HEK293 (cell line): ENCODE measurements around the gene TSEN54.

Experiments
- CTCF ChIA-PET: fragments of 350-600 bp; formaldehyde crosslinking; extraction: SDS; loops from one replicate; lab custom pipeline; 2021; ENCODE audit warnings: antibody characterized with exemption; lab: Yijun Ruan, JAX
- POLR2A ChIA-PET: fragments of 300-600 bp; formaldehyde crosslinking; extraction: SDS; loops from one replicate; lab custom pipeline; 2020; ENCODE audit warnings: antibody characterized with exemption, inconsistent platforms; lab: Yijun Ruan, JAX
- H3K27ac ChIP-seq: fragments of 200-500 bp; sonication (Bioruptor generic); 2 replicates; pipeline ENCODE4 v1.5.1; 2014; ENCODE audit warnings: low read depth, low read length, control low read depth, inconsistent platforms; ENCODE audit errors: extremely low read depth
- H3K36me3 ChIP-seq, 2 experiments: fragments of 200-500 bp in 1 of 2; sonication (Bioruptor generic) in 1 of 2; 1 replicate in 1 of 2; 2 replicates in 1 of 2; pipeline ENCODE4 v1.5.1; 2014 to 2017; ENCODE audit warnings: inconsistent platforms in 2 of 2, low read length in 2 of 2; ENCODE audit not compliant: control insufficient read depth in 2 of 2, insufficient read depth in 1 of 2
- H3K4me1 ChIP-seq: fragments of 200-500 bp; sonication (Bioruptor generic); 2 replicates; pipeline ENCODE4 v1.5.1; 2014; ENCODE audit warnings: mild to moderate bottlenecking, low read length, inconsistent platforms; ENCODE audit not compliant: control insufficient read depth, insufficient read depth
- H3K4me3 ChIP-seq: 2 replicates; pipeline ENCODE4 v1.5.1; 2011; ENCODE audit warnings: low read depth, mild to moderate bottlenecking, control low read depth, low read length, moderate library complexity
- H3K9me3 ChIP-seq: fragments of 200-500 bp; sonication (Bioruptor generic); 2 replicates; pipeline ENCODE4 v1.5.1; 2014; ENCODE audit warnings: low read depth, low read length, inconsistent platforms; ENCODE audit not compliant: control insufficient read depth, insufficient read depth
- EGR2 ChIP-seq: fragments of 450-650 bp; formaldehyde crosslinking; IDR thresholded peaks from 2 replicates; pipeline ENCODE4 v1.5.1; 2016; ENCODE audit warnings: low read depth, missing biosample characterization, missing genetic modification characterization
- GLI2 ChIP-seq: fragments of 450-650 bp; formaldehyde crosslinking; IDR thresholded peaks from 2 replicates; pipeline ENCODE4; 2017; ENCODE audit warnings: missing biosample characterization, missing genetic modification characterization, low read depth, borderline replicate concordance
- OSR2 ChIP-seq: fragments of 450-650 bp; formaldehyde crosslinking; IDR thresholded peaks from 2 replicates; pipeline ENCODE4 v1.5.1; 2016; ENCODE audit warnings: missing biosample characterization, missing genetic modification characterization
- ZBTB17 ChIP-seq: fragments of 450-650 bp; formaldehyde crosslinking; IDR thresholded peaks from 2 replicates; pipeline ENCODE4 v1.5.1; 2016; ENCODE audit warnings: missing biosample characterization, missing genetic modification characterization
- ZFHX2 ChIP-seq: fragments of 450-650 bp; formaldehyde crosslinking; conservative IDR thresholded peaks from 2 replicates; pipeline ENCODE4 v1.5.1; 2016; ENCODE audit warnings: missing biosample characterization, missing genetic modification characterization
- ZNF114 ChIP-seq: fragments of 450-650 bp; formaldehyde crosslinking; IDR thresholded peaks from 2 replicates; pipeline ENCODE4 v1.5.0; 2017; ENCODE audit warnings: missing biosample characterization, missing genetic modification characterization
- ZNF138 ChIP-seq: fragments of 450-650 bp; formaldehyde crosslinking; IDR thresholded peaks from 2 replicates; pipeline ENCODE4 v1.5.1; 2016; ENCODE audit warnings: missing biosample characterization, missing genetic modification characterization, borderline replicate concordance
- ZNF140 ChIP-seq: fragments of 450-650 bp; formaldehyde crosslinking; IDR thresholded peaks from 2 replicates; pipeline ENCODE4 v1.5.1; 2016; ENCODE audit warnings: missing biosample characterization, missing genetic modification characterization
- ZNF184 ChIP-seq: fragments of 450-650 bp; IDR thresholded peaks from 2 replicates; pipeline ENCODE4 v1.5.1; 2018; ENCODE audit warnings: missing biosample characterization, mild to moderate bottlenecking, missing genetic modification characterization
- ZNF266 ChIP-seq: fragments of 450-650 bp; formaldehyde crosslinking; IDR thresholded peaks from 2 replicates; pipeline ENCODE4 v1.5.1; 2016; ENCODE audit warnings: missing biosample characterization, missing genetic modification characterization, low read depth
- ZNF292 ChIP-seq: fragments of 450-650 bp; formaldehyde crosslinking; IDR thresholded peaks from 2 replicates; pipeline ENCODE4 v1.5.1; 2016; ENCODE audit warnings: low read depth, missing biosample characterization, missing genetic modification characterization, borderline replicate concordance
- ZNF302 ChIP-seq: fragments of 450-650 bp; formaldehyde crosslinking; IDR thresholded peaks from 2 replicates; pipeline ENCODE4 v1.5.1; 2016; ENCODE audit warnings: missing biosample characterization, missing genetic modification characterization, low read depth
- ZNF548 ChIP-seq: fragments of 450-650 bp; formaldehyde crosslinking; IDR thresholded peaks from 2 replicates; pipeline ENCODE4 v1.5.1; 2016; ENCODE audit warnings: missing biosample characterization, missing genetic modification characterization
- ZNF596 ChIP-seq: fragments of 450-650 bp; IDR thresholded peaks from 2 replicates; pipeline ENCODE4 v1.5.0; 2018; ENCODE audit warnings: missing biosample characterization, mild to moderate bottlenecking, missing genetic modification characterization, moderate library complexity
- ZNF610 ChIP-seq: fragments of 450-650 bp; formaldehyde crosslinking; IDR thresholded peaks from 2 replicates; pipeline ENCODE4 v1.5.1; 2016; ENCODE audit warnings: missing biosample characterization, missing genetic modification characterization, borderline replicate concordance
- ZNF76 ChIP-seq: fragments of 450-650 bp; formaldehyde crosslinking; IDR thresholded peaks from 2 replicates; pipeline ENCODE4; 2016; ENCODE audit warnings: low read depth, missing biosample characterization, missing genetic modification characterization, borderline replicate concordance
- ZNF768 ChIP-seq: fragments of 450-650 bp; formaldehyde crosslinking; IDR thresholded peaks from 2 replicates; pipeline ENCODE4 v1.5.1; 2018; ENCODE audit warnings: missing biosample characterization, mild to moderate bottlenecking, missing genetic modification characterization
- ZNF791 ChIP-seq: fragments of 450-650 bp; formaldehyde crosslinking; IDR thresholded peaks from 2 replicates; pipeline ENCODE4 v1.5.1; 2016; ENCODE audit warnings: missing biosample characterization, missing genetic modification characterization
- ZNF837 ChIP-seq: fragments of 450-650 bp; formaldehyde crosslinking; IDR thresholded peaks from 2 replicates; pipeline ENCODE4 v1.5.1; 2016; ENCODE audit warnings: missing biosample characterization, missing genetic modification characterization
- TF ChIP-seq, protein P1 (sequence below): fragments of 450-650 bp; formaldehyde crosslinking; IDR thresholded peaks from 2 replicates; pipeline ENCODE4 v1.5.1; 2017; ENCODE audit warnings: missing biosample characterization, missing genetic modification characterization
- TF ChIP-seq, protein P2 (sequence below): fragments of 450-650 bp; formaldehyde crosslinking; IDR thresholded peaks from 2 replicates; pipeline ENCODE4 v1.5.1; 2016; ENCODE audit warnings: missing biosample characterization, missing genetic modification characterization
- TF ChIP-seq, protein P3 (sequence below): fragments of 450-650 bp; formaldehyde crosslinking; IDR thresholded peaks from 2 replicates; pipeline ENCODE4 v1.5.1; 2016; ENCODE audit warnings: missing biosample characterization, missing genetic modification characterization
- TF ChIP-seq, protein P4 (sequence below): fragments of 450-650 bp; formaldehyde crosslinking; IDR thresholded peaks from 2 replicates; pipeline ENCODE4 v1.5.1; 2016; ENCODE audit warnings: missing biosample characterization, missing genetic modification characterization
- TF ChIP-seq, protein P5 (sequence below): fragments of 450-650 bp; formaldehyde crosslinking; IDR thresholded peaks from 2 replicates; pipeline ENCODE4 v1.5.1; 2016; ENCODE audit warnings: missing biosample characterization, missing genetic modification characterization, low read depth

Gene TSEN54

DNA sequence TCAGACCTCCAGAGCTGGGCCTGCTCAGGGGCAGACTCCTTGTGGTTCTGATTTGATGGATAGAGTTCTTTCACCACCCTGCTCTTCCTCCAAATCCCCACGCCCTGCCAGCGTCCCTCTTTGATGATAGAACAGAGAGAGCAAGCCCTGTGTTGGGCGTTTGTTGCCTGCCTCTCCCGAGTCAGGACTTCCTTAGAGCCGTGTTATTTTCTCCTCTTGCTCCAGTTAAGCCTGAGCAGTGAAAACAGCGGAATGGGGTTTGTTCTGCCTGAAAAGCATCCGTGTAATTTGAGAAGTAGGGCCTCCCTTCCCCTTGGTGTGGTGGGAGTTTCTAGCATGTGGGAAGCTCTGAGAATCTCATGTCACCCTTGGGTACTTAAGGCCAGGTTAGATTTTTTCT is 37.8 kb upstream of the TSEN54 start (continued):
- TF ChIP-seq, protein P1, sequence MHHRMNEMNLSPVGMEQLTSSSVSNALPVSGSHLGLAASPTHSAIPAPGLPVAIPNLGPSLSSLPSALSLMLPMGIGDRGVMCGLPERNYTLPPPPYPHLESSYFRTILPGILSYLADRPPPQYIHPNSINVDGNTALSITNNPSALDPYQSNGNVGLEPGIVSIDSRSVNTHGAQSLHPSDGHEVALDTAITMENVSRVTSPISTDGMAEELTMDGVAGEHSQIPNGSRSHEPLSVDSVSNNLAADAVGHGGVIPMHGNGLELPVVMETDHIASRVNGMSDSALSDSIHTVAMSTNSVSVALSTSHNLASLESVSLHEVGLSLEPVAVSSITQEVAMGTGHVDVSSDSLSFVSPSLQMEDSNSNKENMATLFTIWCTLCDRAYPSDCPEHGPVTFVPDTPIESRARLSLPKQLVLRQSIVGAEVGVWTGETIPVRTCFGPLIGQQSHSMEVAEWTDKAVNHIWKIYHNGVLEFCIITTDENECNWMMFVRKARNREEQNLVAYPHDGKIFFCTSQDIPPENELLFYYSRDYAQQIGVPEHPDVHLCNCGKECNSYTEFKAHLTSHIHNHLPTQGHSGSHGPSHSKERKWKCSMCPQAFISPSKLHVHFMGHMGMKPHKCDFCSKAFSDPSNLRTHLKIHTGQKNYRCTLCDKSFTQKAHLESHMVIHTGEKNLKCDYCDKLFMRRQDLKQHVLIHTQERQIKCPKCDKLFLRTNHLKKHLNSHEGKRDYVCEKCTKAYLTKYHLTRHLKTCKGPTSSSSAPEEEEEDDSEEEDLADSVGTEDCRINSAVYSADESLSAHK (tag by site-specific recombination): 0 out of 2 replicates have a peak, but pooled peaks have one; percentile 29
- TF ChIP-seq ZNF791 (tag by site-specific recombination) (no peak), OSR2 (tag by site-specific recombination) (no peak), ZNF548 (tag by site-specific recombination) (no peak), ZNF76 (tag by site-specific recombination) (no peak), ZNF266 (tag by site-specific recombination) (no peak), ZNF292 (tag by site-specific recombination) (no peak), EGR2 (peak; percentile 61; the same call in 1 of the 2 replicates), ZNF138 (tag by site-specific recombination) (no peak), ZNF610 (tag by site-specific recombination) (no peak)
- TF ChIP-seq, protein P2, sequence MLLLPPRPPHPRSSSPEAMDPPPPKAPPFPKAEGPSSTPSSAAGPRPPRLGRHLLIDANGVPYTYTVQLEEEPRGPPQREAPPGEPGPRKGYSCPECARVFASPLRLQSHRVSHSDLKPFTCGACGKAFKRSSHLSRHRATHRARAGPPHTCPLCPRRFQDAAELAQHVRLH (tag by site-specific recombination): no peak
- TF ChIP-seq, protein P3, sequence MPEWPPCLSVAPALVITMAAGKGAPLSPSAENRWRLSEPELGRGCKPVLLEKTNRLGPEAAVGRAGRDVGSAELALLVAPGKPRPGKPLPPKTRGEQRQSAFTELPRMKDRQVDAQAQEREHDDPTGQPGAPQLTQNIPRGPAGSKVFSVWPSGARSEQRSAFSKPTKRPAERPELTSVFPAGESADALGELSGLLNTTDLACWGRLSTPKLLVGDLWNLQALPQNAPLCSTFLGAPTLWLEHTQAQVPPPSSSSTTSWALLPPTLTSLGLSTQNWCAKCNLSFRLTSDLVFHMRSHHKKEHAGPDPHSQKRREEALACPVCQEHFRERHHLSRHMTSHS (tag by site-specific recombination): no peak
- TF ChIP-seq, protein P4, sequence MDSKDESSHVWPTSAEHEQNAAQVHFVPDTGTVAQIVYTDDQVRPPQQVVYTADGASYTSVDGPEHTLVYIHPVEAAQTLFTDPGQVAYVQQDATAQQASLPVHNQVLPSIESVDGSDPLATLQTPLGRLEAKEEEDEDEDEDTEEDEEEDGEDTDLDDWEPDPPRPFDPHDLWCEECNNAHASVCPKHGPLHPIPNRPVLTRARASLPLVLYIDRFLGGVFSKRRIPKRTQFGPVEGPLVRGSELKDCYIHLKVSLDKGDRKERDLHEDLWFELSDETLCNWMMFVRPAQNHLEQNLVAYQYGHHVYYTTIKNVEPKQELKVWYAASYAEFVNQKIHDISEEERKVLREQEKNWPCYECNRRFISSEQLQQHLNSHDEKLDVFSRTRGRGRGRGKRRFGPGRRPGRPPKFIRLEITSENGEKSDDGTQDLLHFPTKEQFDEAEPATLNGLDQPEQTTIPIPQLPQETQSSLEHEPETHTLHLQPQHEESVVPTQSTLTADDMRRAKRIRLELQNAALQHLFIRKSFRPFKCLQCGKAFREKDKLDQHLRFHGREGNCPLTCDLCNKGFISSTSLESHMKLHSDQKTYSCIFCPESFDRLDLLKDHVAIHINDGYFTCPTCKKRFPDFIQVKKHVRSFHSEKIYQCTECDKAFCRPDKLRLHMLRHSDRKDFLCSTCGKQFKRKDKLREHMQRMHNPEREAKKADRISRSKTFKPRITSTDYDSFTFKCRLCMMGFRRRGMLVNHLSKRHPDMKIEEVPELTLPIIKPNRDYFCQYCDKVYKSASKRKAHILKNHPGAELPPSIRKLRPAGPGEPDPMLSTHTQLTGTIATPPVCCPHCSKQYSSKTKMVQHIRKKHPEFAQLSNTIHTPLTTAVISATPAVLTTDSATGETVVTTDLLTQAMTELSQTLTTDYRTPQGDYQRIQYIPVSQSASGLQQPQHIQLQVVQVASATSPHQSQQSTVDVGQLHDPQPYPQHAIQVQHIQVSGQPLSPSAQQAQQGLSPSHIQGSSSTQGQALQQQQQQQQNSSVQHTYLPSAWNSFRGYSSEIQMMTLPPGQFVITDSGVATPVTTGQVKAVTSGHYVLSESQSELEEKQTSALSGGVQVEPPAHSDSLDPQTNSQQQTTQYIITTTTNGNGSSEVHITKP: no peak
- TF ChIP-seq, protein P5, sequence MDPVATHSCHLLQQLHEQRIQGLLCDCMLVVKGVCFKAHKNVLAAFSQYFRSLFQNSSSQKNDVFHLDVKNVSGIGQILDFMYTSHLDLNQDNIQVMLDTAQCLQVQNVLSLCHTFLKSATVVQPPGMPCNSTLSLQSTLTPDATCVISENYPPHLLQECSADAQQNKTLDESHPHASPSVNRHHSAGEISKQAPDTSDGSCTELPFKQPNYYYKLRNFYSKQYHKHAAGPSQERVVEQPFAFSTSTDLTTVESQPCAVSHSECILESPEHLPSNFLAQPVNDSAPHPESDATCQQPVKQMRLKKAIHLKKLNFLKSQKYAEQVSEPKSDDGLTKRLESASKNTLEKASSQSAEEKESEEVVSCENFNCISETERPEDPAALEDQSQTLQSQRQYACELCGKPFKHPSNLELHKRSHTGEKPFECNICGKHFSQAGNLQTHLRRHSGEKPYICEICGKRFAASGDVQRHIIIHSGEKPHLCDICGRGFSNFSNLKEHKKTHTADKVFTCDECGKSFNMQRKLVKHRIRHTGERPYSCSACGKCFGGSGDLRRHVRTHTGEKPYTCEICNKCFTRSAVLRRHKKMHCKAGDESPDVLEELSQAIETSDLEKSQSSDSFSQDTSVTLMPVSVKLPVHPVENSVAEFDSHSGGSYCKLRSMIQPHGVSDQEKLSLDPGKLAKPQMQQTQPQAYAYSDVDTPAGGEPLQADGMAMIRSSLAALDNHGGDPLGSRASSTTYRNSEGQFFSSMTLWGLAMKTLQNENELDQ (tag by site-specific recombination): no peak

DNA sequence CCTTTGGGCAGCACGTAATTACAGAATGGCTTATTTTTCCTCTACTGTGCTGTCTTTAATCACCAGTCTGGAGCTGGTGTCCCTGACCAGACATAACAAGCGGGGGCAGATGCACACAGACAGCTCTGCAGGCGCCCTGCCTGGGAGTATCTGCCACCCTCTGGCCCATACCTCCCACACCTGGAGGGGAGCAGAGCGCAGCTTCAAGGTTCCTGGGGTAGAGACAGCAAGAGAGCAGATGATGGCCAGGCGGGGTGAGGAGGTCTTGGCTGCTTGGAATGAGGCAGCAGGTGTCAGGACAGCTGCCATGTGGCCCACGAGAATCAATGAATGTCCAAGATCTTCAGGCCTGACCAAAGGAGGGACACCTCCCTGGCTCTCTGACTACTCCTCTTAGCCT is 36.0 kb upstream of the TSEN54 start:
- Histone ChIP-seq H3K4me1 (peaks cover 2% of the 10 kb centered on the region; the same call in 1 of the 2 replicates), H3K4me3 (no peak overlapping the region), H3K9me3 (no peaks in the 10 kb centered on the region), H3K36me3 (peaks cover 0 to 20% of the 10 kb centered on the region in 2 experiments; a peak in 2 of 3 replicates), H3K27ac (no peak overlapping the region)
- POLR2A ChIA-PET: interaction anchor here (0.6 to 1.0 kb wide), 2 partner anchors 19 to 275 kb away, joined by 3 to 12 read pairs; partner anchors contain the start of gene NUP85
- CTCF ChIA-PET: interaction anchor here (1.0 kb wide), 2 partner anchors 36 to 268 kb away, joined by 3 read pairs; partner anchors contain the start of gene TSEN54
- no peak for TF ChIP-seq GLI2 (tag by site-specific recombination)
- no peak for TF ChIP-seq ZNF837 (tag by site-specific recombination)
- no peak for TF ChIP-seq ZNF302
- TF ChIP-seq ZNF768 (tag by site-specific recombination): no peak
- no peak for TF ChIP-seq ZNF184
- TF ChIP-seq ZNF114 (tag by site-specific recombination): no peak
- TF ChIP-seq ZFHX2: peak; percentile 45
- peak; percentile 65 for TF ChIP-seq ZBTB17 (tag by site-specific recombination)
- no peak for TF ChIP-seq ZNF596 (tag by site-specific recombination)
- no peak for TF ChIP-seq ZNF140 (tag by site-specific recombination)
- peak; percentile 42; the same call in 1 of the 2 replicates for TF ChIP-seq EGR2
- TF ChIP-seq, protein P3 (tag by site-specific recombination): no peak
